Tibial nerve (tissue), 4 donors: ENCODE data around the gene S1PR1. TPM values are rescaled to one million over a fixed set of nuclear protein-coding genes. Genes with fewer than 3 reads are reported as not detected.

Experiments
- DNase-seq, 2 donors: peaks; one replicate each; pipeline ENCODE4 v3.0.0-alpha.2; 2019; ENCODE audit warnings: low spot score in 2 of 2
- H3K27ac ChIP-seq, 4 donors: fragments of 200-600 bp; sonication (generic) in 3 of 4; one replicate each; pipeline ENCODE4 v1.5.1; 2017 to 2019; ENCODE audit warnings: mild to moderate bottlenecking in 1 of 4
- H3K27me3 ChIP-seq, 2 donors: fragments of 200-600 bp; sonication (generic) in 1 of 2; one replicate each; pipeline versions ENCODE4 v1.5.1 to v1.6.0; 2017 to 2019
- H3K36me3 ChIP-seq, 3 donors: fragments of 200-600 bp; sonication (generic); one replicate each; pipeline ENCODE4 v1.5.1; 2018 to 2019
- H3K4me1 ChIP-seq, 4 donors: fragments of 200-600 bp; sonication (generic) in 3 of 4; one replicate each; pipeline ENCODE4 v1.5.1; 2017 to 2019
- H3K4me3 ChIP-seq, 4 donors: fragments of 200-600 bp; sonication (generic) in 3 of 4; one replicate each; pipeline ENCODE4 v1.5.1; 2017 to 2019; ENCODE audit warnings: mild to moderate bottlenecking in 1 of 4, moderate library complexity in 1 of 4
- H3K9me3 ChIP-seq, 4 donors: fragments of 200-600 bp; sonication (generic) in 3 of 4; one replicate each; pipeline ENCODE4 v1.5.1; 2017 to 2019
- EP300 ChIP-seq, 2 donors: sonication (generic); formaldehyde crosslinking; IDR thresholded peaks; one replicate each; pipeline ENCODE4 v1.6.1; 2017; ENCODE audit warnings: antibody characterized with exemption in 2 of 2, mild to moderate bottlenecking in 1 of 2
- POLR2A ChIP-seq, 2 donors: fragments of 450-650 bp; IDR thresholded peaks; one replicate each; pipeline ENCODE4 v1.6.1; 2017; ENCODE audit warnings: antibody characterized with exemption in 2 of 2, mild to moderate bottlenecking in 2 of 2, moderate library complexity in 2 of 2
- whole genome bisulfite sequencing, 2 donors: methylation state at CpG; one replicate each; pipeline ENCODE4 v1.1.5; 2018; 5-methylcytosine and 5-hydroxymethylcytosine counted together
- total RNA-seq, 4 donors: library from RNA; depleted of rRNA; stranded (reverse); fragments of >200 nt; gene quantifications; one replicate each; pipeline ENCODE4 v1.1.0, GENCODE V29; 2016
- TF ChIP-seq, protein P1 (sequence below), 5 experiments: fragments of 200-600 bp in 3 of 5; fragments of 450-650 bp in 2 of 5; sonication (generic) in 3 of 5; IDR thresholded peaks; one replicate each; pipeline ENCODE4 v1.5.1; 2016 to 2019; ENCODE audit warnings: antibody characterized with exemption in 5 of 5, mild to moderate bottlenecking in 3 of 5, moderate library complexity in 2 of 5

S1PR1 gene
- total RNA-seq, 4 donors from 2014 or later: 22.2 to 101 (median 59.4) TPM

DNA sequence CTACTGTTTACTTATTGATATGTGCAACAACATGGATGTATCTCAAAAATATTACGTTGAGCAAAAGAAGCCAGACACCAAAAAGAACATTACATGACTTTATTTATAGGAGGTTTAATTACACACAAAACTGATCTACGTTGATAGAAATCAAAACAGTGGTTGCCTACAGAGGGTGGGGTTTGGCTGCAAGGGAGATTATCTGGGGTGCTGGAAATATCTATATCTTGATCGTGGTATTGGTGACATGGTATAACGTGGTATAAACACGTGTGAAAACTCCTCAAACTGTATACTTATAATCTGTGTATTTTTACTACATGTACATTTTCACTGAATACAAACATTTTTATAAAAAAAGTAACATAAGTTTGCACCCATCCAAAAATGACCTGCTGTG lies 38.9 kb downstream of the S1PR1 start:
- no peak for DNase-seq
- 80 to 81% methylated on average over 5 of the region's 5 CpGs for WGBS, 2 donors
- H3K36me3 ChIP-seq: no peaks in the 10 kb centered on the region
- H3K27me3 ChIP-seq: no peaks in the 10 kb centered on the region
- TF ChIP-seq EP300 (IDR thresholded peaks at IDR 0.05) (no peak), POLR2A (IDR thresholded peaks at IDR 0.05) (no peak)
- TF ChIP-seq, protein P1, sequence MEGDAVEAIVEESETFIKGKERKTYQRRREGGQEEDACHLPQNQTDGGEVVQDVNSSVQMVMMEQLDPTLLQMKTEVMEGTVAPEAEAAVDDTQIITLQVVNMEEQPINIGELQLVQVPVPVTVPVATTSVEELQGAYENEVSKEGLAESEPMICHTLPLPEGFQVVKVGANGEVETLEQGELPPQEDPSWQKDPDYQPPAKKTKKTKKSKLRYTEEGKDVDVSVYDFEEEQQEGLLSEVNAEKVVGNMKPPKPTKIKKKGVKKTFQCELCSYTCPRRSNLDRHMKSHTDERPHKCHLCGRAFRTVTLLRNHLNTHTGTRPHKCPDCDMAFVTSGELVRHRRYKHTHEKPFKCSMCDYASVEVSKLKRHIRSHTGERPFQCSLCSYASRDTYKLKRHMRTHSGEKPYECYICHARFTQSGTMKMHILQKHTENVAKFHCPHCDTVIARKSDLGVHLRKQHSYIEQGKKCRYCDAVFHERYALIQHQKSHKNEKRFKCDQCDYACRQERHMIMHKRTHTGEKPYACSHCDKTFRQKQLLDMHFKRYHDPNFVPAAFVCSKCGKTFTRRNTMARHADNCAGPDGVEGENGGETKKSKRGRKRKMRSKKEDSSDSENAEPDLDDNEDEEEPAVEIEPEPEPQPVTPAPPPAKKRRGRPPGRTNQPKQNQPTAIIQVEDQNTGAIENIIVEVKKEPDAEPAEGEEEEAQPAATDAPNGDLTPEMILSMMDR (IDR thresholded peaks at IDR 0.05): no peak
- H3K4me1 ChIP-seq: peaks cover 0 to 4% (median 0%) of the 10 kb centered on the region in 4 donors
- peaks cover 0 to 10% (median 0%) of the 10 kb centered on the region in 4 donors for H3K9me3 ChIP-seq
- H3K4me3 ChIP-seq: no peak overlapping the region
- H3K27ac ChIP-seq: no peak overlapping the region

DNA sequence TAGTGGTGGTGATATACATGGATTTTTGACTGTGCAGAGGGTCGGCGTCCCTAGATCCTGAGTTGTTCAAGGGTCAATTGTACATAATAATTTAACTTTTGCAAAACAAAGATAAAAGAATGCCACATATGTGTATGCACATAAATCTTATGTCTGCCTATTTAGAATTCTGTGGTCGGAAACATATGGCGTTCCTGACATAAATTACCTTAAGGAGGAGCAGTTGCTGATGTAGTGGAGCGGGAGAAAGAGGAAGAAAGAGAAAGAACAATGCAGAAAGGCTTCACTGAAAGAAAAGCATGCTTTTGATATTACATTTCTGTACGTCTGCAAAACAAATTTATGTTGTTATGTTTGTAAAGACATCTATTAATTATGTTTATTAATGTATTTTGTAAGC lies 40.0 kb downstream of the S1PR1 start:
- H3K4me3 ChIP-seq: no peak overlapping the region
- peaks cover 0 to 3% (median 0%) of the 10 kb centered on the region in 4 donors for H3K9me3 ChIP-seq
- H3K27me3 ChIP-seq: no peaks in the 10 kb centered on the region
- H3K4me1 ChIP-seq: peaks cover 0 to 4% (median 0%) of the 10 kb centered on the region in 4 donors
- 44% methylated on average over 6 of the region's 6 CpGs for WGBS, 2 donors
- DNase-seq: no peak
- H3K27ac ChIP-seq: no peak overlapping the region
- TF ChIP-seq, protein P1 (IDR thresholded peaks at IDR 0.05): no peak
- TF ChIP-seq EP300 (IDR thresholded peaks at IDR 0.05): no peak
- no peak for TF ChIP-seq POLR2A (IDR thresholded peaks at IDR 0.05)
- no peaks in the 10 kb centered on the region for H3K36me3 ChIP-seq

DNA sequence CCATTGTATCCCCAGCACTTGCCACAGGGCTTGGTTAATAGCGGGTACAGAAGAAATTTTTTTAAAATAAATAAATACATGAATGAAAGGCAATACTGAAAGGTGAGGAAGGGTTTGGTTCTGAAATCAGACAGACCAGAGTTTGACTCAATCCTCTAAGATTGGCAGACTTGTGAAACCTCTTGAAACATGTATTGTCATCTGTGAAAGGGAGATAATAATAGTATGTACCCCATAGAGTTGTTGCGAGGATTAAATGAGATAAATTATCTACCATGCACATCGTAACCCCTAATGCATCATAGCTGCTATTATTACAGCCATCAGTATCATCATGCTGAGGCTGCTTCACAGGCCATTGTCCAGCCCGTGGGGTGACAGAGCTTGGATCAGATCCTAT lies 41.4 kb downstream of the S1PR1 start:
- WGBS, 2 donors: 82% methylated on average over 4 of the region's 4 CpGs
- H3K4me3 ChIP-seq: no peak overlapping the region
- H3K9me3 ChIP-seq: no peaks in the 10 kb centered on the region
- no peaks in the 10 kb centered on the region for H3K27me3 ChIP-seq
- no peak for DNase-seq
- H3K27ac ChIP-seq: no peak overlapping the region
- peaks cover 0 to 4% (median 0%) of the 10 kb centered on the region in 4 donors for H3K4me1 ChIP-seq
- no peaks in the 10 kb centered on the region for H3K36me3 ChIP-seq
- no peak for TF ChIP-seq POLR2A (IDR thresholded peaks at IDR 0.05)
- no peak for TF ChIP-seq EP300 (IDR thresholded peaks at IDR 0.05)
- TF ChIP-seq, protein P1 (IDR thresholded peaks at IDR 0.05): no peak

DNA sequence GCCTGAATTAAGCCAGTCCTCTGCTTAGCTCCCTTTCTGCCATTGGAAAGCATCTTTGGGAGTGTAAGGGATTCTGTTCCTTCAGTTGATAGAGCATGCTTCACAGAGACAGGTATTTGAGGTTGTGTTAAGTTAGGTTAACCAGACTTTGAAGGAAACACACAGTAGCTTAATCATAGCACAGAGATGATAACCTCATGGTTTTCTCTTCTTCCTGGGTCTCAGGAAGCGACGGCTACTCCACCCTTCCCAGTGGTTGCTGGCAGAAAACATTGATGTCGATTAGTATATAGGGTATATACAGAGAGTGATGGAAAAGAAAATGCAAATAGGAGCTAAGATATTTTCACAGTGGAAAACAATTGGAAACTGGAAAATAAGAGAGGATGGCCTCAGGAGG lies 42.0 kb downstream of the S1PR1 start:
- no peak overlapping the region for H3K4me3 ChIP-seq
- 71 to 84% methylated on average over 3 of the region's 3 CpGs for WGBS, 2 donors
- DNase-seq: no peak
- H3K4me1 ChIP-seq: peaks cover 0 to 4% (median 0%) of the 10 kb centered on the region in 4 donors
- no peaks in the 10 kb centered on the region for H3K36me3 ChIP-seq
- no peak overlapping the region for H3K27ac ChIP-seq
- no peaks in the 10 kb centered on the region for H3K27me3 ChIP-seq
- TF ChIP-seq POLR2A (IDR thresholded peaks at IDR 0.05) (no peak), EP300 (IDR thresholded peaks at IDR 0.05) (no peak)
- TF ChIP-seq, protein P1 (IDR thresholded peaks at IDR 0.05): no peak
- no peaks in the 10 kb centered on the region for H3K9me3 ChIP-seq

DNA sequence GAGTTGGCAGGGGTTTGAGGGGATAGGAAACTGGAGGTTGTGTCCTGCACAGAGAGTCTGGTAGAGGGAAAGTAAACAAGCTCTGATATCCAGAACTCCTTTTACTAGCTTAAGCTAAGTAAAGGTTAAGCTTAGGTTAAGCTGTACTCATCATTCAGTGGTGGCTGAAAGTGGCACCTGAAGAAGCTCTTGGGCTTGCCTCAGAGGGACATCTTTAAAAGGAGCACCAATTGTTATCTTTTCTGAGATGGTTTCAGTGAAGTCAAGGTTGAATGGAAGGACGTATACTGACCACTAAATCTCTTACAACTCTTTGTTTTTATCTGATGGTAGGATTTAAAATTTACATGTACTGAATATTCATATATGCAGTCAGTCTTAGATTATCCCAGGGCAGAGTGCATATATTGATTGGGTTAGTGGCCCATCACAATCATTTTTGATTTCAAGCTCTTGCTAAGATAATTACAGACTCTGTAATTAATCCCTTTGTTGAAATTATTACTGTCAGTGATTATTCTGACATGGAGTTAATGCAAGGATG lies 43.3 kb downstream of the S1PR1 start:
- no peaks in the 10 kb centered on the region for H3K27me3 ChIP-seq
- no peak for TF ChIP-seq POLR2A (IDR thresholded peaks at IDR 0.05)
- TF ChIP-seq, protein P1 (IDR thresholded peaks at IDR 0.05): no peak
- no peak for TF ChIP-seq EP300 (IDR thresholded peaks at IDR 0.05)

More for the DNA sequence above, 43.3 kb downstream of the S1PR1 start:
- H3K27ac ChIP-seq: no peak overlapping the region
- DNase-seq: no peak
- no peaks in the 10 kb centered on the region for H3K36me3 ChIP-seq
- H3K4me3 ChIP-seq: no peak overlapping the region
- WGBS, 2 donors: 66 to 75% methylated on average over 1 of the region's 1 CpG
- H3K9me3 ChIP-seq: no peaks in the 10 kb centered on the region
- H3K4me1 ChIP-seq: peaks cover 0 to 4% (median 0%) of the 10 kb centered on the region in 4 donors
